PC-3 (cell line): ENCODE measurements around the gene PRSS12. TPM values are rescaled to one million over a fixed set of nuclear protein-coding genes. Genes with fewer than 3 reads are reported as not detected.
"Not testable (repeated sequence)": the region's sequence is repeated elsewhere in the genome, so short reads cannot be mapped to it uniquely, and the experiment has no call there.

Source experiments
- ATAC-seq: fragments of 200-7000 bp; cut with Tn5 transposase; 2 replicates; pipeline ENCODE4 v1.9.1; 2020; ENCODE audit warnings: mild to moderate bottlenecking, moderate library complexity
- Bru-seq: library from RNA; stranded (reverse); fragments of 400-500 nt; gene quantifications from one replicate; lab custom pipeline; 2021; lab: Mats Ljungman, UMichigan
- BruChase-seq, 2 experiments: library from RNA; stranded (reverse); fragments of 400-500 nt; gene quantifications; one replicate each; lab custom pipeline; 2021; lab: Mats Ljungman, UMichigan
- BruUV-seq: library from RNA; stranded (reverse); fragments of 400-500 nt; replicated peaks from 2 replicates; lab custom pipeline; 2021; lab: Mats Ljungman, UMichigan
- CTCF ChIA-PET: fragments of 300-600 bp; sonication (Branson Sonifier 250); formaldehyde crosslinking; loops from one replicate; lab custom pipeline; 2022; ENCODE audit warnings: antibody characterized with exemption; lab: Charles Lee
- POLR2A ChIA-PET: fragments of 300-600 bp; sonication (Branson Sonifier 250); formaldehyde crosslinking; loops from one replicate; lab custom pipeline; 2022; ENCODE audit warnings: antibody characterized with exemption; ENCODE audit not compliant: unreplicated experiment; lab: Charles Lee
- DNase-seq: peaks from one replicate; pipeline ENCODE4 v3.0.0-alpha.2; 2015
- H2AFZ ChIP-seq: fragments of 300-600 bp; sonication (generic); 2 replicates; pipeline ENCODE4 v1.6.0; 2016; ENCODE audit warnings: antibody characterized with exemption, low read length
- H3F3A ChIP-seq: fragments of 300-600 bp; sonication (generic); one replicate; pipeline ENCODE4 v1.6.0; 2017; ENCODE audit warnings: antibody characterized with exemption, low read length, control low read depth, mild to moderate bottlenecking; ENCODE audit not compliant: unreplicated experiment
- H3K27ac ChIP-seq: fragments of 300-600 bp; sonication (generic); 2 replicates; pipeline ENCODE4 v1.5.1; 2016; ENCODE audit warnings: mild to moderate bottlenecking, low read length
- H3K27me3 ChIP-seq: fragments of 300-600 bp; sonication (generic); 2 replicates; pipeline ENCODE4 v1.6.1; 2016; ENCODE audit warnings: low read length, mixed read lengths
- H3K36me3 ChIP-seq: fragments of 300-600 bp; sonication (generic); 2 replicates; pipeline ENCODE4 v1.6.1; 2016; ENCODE audit warnings: low read depth, mixed run types, low read length, mixed read lengths
- H3K4me1 ChIP-seq: fragments of 300-600 bp; sonication (generic); 2 replicates; pipeline ENCODE4 v1.5.1; 2016; ENCODE audit warnings: low read length; ENCODE audit not compliant: insufficient read depth
- H3K4me2 ChIP-seq: fragments of 300-600 bp; sonication (generic); 2 replicates; pipeline ENCODE4 v1.6.0; 2016; ENCODE audit warnings: low read length
- H3K4me3 ChIP-seq: fragments of 300-600 bp; sonication (generic); 2 replicates; pipeline ENCODE4 v1.5.1; 2016; ENCODE audit warnings: mild to moderate bottlenecking, low read length, mixed read lengths
- H3K79me2 ChIP-seq: fragments of 300-600 bp; sonication (generic); 2 replicates; pipeline ENCODE4 v1.6.1; 2017; ENCODE audit warnings: low read length, mixed read lengths
- H3K9ac ChIP-seq: fragments of 300-600 bp; sonication (generic); 2 replicates; pipeline ENCODE4 v1.6.0; 2016; ENCODE audit warnings: mild to moderate bottlenecking, low read length
- H3K9me2 ChIP-seq: fragments of 300-600 bp; sonication (generic); replicated peaks from 2 replicates; pipeline ENCODE4 v1.6.1; 2016; ENCODE audit warnings: mixed run types, low read length, mixed read lengths
- H3K9me3 ChIP-seq: fragments of 300-600 bp; sonication (generic); 2 replicates; pipeline ENCODE4 v1.6.1; 2016; ENCODE audit warnings: low read length, mixed read lengths
- H4K20me1 ChIP-seq: fragments of 300-600 bp; sonication (generic); 2 replicates; pipeline ENCODE4 v1.6.1; 2016; ENCODE audit warnings: low read length, mixed read lengths
- CTCF ChIP-seq: fragments of 300-600 bp; sonication (generic); conservative IDR thresholded peaks from 2 replicates; pipeline ENCODE4 v1.5.1; 2017; ENCODE audit warnings: antibody characterized with exemption, low read depth, mild to moderate bottlenecking, low read length
- EZH2 ChIP-seq: fragments of 300-600 bp; sonication (generic); IDR thresholded peaks from one replicate; pipeline ENCODE4 v1.6.1; 2017; ENCODE audit warnings: antibody characterized with exemption, mild to moderate bottlenecking, low read length; ENCODE audit not compliant: unreplicated experiment
- EZH2phosphoT487 ChIP-seq: fragments of 300-600 bp; sonication (generic); IDR thresholded peaks from 2 replicates; pipeline ENCODE4 v1.6.1; 2018; ENCODE audit warnings: mild to moderate bottlenecking, antibody characterized with exemption, low read length, borderline replicate concordance
- intact Hi-C: fragments of 100-400 bp; cut with micrococcal nuclease; formaldehyde crosslinking; loops from 2 replicates; pipeline ENCODE4 v1.9.0; 2023
- long read RNA-seq: library from polyadenylated mRNA; unstranded; transcript quantifications from one replicate; pipeline ENCODE4 v2.0.0, GENCODE V29; 2021; ENCODE audit not compliant: unreplicated experiment
- total RNA-seq: library from RNA; depleted of rRNA; stranded (reverse); fragments of >200 nt; gene quantifications from 2 replicates; pipeline ENCODE4 v1.2.3, GENCODE V29; 2014; rRNA removed

The PRSS12 gene, protein sequence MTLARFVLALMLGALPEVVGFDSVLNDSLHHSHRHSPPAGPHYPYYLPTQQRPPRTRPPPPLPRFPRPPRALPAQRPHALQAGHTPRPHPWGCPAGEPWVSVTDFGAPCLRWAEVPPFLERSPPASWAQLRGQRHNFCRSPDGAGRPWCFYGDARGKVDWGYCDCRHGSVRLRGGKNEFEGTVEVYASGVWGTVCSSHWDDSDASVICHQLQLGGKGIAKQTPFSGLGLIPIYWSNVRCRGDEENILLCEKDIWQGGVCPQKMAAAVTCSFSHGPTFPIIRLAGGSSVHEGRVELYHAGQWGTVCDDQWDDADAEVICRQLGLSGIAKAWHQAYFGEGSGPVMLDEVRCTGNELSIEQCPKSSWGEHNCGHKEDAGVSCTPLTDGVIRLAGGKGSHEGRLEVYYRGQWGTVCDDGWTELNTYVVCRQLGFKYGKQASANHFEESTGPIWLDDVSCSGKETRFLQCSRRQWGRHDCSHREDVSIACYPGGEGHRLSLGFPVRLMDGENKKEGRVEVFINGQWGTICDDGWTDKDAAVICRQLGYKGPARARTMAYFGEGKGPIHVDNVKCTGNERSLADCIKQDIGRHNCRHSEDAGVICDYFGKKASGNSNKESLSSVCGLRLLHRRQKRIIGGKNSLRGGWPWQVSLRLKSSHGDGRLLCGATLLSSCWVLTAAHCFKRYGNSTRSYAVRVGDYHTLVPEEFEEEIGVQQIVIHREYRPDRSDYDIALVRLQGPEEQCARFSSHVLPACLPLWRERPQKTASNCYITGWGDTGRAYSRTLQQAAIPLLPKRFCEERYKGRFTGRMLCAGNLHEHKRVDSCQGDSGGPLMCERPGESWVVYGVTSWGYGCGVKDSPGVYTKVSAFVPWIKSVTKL
- total RNA-seq: 0.58 and 1.5 TPM in 2 replicates
- percentile 30 among the genes with signal in this experiment for Bru-seq, nascent RNA
- BruChase-seq, experiment 1, labeled RNA remaining after a 6-hour chase: percentile 23 among the genes with signal in this experiment
- BruChase-seq, experiment 2, labeled RNA remaining after a 2-hour chase: percentile 30 among the genes with signal in this experiment
- long read RNA-seq, full-length matches to known transcripts: 5 of 8 reads
- long read RNA-seq, partial matches to known transcripts: 3 of 8 reads
- long read RNA-seq, other reads (novel, unspliced or antisense): 0 of 8 reads

DNA sequence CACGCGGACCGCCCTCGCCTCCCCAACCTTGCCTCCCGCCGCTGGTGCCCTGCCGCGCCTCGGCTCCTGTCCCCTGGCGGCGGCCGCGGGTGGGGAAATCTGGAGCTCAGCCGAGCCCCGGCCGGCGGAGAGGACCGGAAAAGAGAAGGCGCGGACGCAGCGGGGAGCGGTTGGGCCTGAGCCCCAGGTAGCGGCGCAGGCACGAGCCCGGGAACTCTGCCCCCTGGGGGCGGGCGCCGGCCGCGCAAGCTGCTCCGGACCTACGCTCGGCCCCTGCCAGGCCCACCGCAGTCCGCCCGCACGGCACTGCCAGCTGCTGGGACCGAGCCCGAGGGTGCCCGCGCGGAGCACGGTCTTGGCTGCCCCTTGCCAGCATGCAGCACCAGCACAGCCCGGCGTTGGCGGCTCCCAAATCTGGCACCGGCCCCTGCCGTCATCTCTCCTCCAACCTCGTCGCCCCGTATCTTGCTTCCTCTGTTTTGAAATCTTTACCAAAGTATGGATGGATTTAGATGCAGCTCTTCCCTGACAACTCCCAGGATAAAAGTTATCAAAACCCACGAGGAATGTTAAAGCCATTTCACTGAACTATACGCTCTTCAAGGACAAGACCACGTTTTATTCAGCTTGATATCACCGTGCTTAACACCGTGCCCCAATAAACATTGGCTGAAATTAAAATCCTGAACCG, at the start of gene PRSS12:
Gene PRSS12 (minus strand): TSS at position 161 of the 691 bp plus-strand sequence. CDS start 283 bp downstream, outside the sequence.
- peak; percentile 93 for ATAC-seq
- peak within 1 kb of the TSS; percentile 67 for H3K4me3 ChIP-seq
- no peaks in the 10 kb centered on the region for H4K20me1 ChIP-seq
- DNase-seq: peak; percentile 60
- H3K9me2 ChIP-seq: no peaks in the 10 kb centered on the region
- no peaks in the 10 kb centered on the region for H3F3A ChIP-seq
- TF ChIP-seq CTCF (peak; percentile 59), EZH2 (no peak)
- H2AFZ ChIP-seq: peak within 1 kb of the TSS; percentile 81
- no peaks in the 10 kb centered on the region for H3K27me3 ChIP-seq
- intact Hi-C loops: loop anchor here (2.0 kb wide), 1 partner anchor 72 kb away; no protein-coding TSS in a partner anchor
- no peaks in the 10 kb centered on the region for H3K79me2 ChIP-seq
- 0 out of 2 replicates have a peak within 1 kb of the TSS, but pooled peaks have one; percentile 21 for H3K9ac ChIP-seq
- ChIA-PET POLR2A (interaction anchor here (1.0 kb wide), 1 partner anchor 10 kb away, joined by 6 read pairs; no protein-coding TSS in a partner anchor), CTCF (interaction anchor here (0.6 kb wide), 1 partner anchor 53 kb away, joined by 7 read pairs; no protein-coding TSS in a partner anchor)
- no TSS peak for BruUV-seq
- H3K9me3 ChIP-seq: no peaks in the 10 kb centered on the region
- no peaks in the 10 kb centered on the region for H3K36me3 ChIP-seq
- H3K27ac ChIP-seq: no peak within 1 kb of the TSS
- no peaks in the 10 kb centered on the region for H3K4me1 ChIP-seq
- peak within 1 kb of the TSS; percentile 84 for H3K4me2 ChIP-seq

GRCh38 chr4:118400356-118400755, 47.6 kb upstream of the PRSS12 start:
- TF ChIP-seq CTCF (no peak), EZH2phosphoT487 (no peak), EZH2 (no peak)
- H3K4me3 ChIP-seq: no peak overlapping the region
- H2AFZ ChIP-seq: no peak overlapping the region
- no peaks in the 10 kb centered on the region for H3K36me3 ChIP-seq
- ChIA-PET CTCF (no interaction called here), POLR2A (no interaction called here)
- BruUV-seq: no TSS peak
- H4K20me1 ChIP-seq: no peaks in the 10 kb centered on the region
- no peak for DNase-seq
- H3F3A ChIP-seq: no peaks in the 10 kb centered on the region
- no peaks in the 10 kb centered on the region; the same call in 1 of the 2 replicates for H3K27me3 ChIP-seq
- no peak overlapping the region for H3K9ac ChIP-seq
- intact Hi-C loops: no loop called here
- no peaks in the 10 kb centered on the region for H3K9me3 ChIP-seq
- no peak overlapping the region for H3K4me2 ChIP-seq
- no peaks in the 10 kb centered on the region for H3K4me1 ChIP-seq
- H3K79me2 ChIP-seq: no peaks in the 10 kb centered on the region
- H3K27ac ChIP-seq: no peak overlapping the region
- H3K9me2 ChIP-seq: no peaks in the 10 kb centered on the region
- no peak for ATAC-seq

- H3K36me3 ChIP-seq, H3K79me2 ChIP-seq, H3K4me2 ChIP-seq, H2AFZ ChIP-seq, CTCF ChIA-PET, H3F3A ChIP-seq, H3K9me3 ChIP-seq, intact Hi-C loops, BruUV-seq, H3K9ac ChIP-seq, H4K20me1 ChIP-seq, H3K4me3 ChIP-seq, ATAC-seq, H3K4me1 ChIP-seq, DNase-seq, H3K27me3 ChIP-seq, H3K27ac ChIP-seq, H3K9me2 ChIP-seq, POLR2A ChIA-PET: not testable (repeated sequence)
Measured at GRCh38 chr4:118399883-118400282, 47.1 kb upstream of the PRSS12 start.
